Lower leg skin (tissue), 3 donors: ENCODE measurements around the gene HLA-DQB1.

Experiments
- CTCF ChIP-seq, 3 donors: fragments of 450-650 bp; IDR thresholded peaks; one replicate each; pipeline ENCODE4 v1.5.1; 2016; ENCODE audit warnings: antibody characterized with exemption in 3 of 3, mild to moderate bottlenecking in 3 of 3, moderate library complexity in 2 of 3
- POLR2A ChIP-seq, 2 donors: fragments of 450-650 bp; IDR thresholded peaks; one replicate each; pipeline ENCODE4 v1.6.1; 2016 to 2017; ENCODE audit warnings: antibody characterized with exemption in 2 of 2, mild to moderate bottlenecking in 1 of 2, moderate library complexity in 1 of 2

DNA sequence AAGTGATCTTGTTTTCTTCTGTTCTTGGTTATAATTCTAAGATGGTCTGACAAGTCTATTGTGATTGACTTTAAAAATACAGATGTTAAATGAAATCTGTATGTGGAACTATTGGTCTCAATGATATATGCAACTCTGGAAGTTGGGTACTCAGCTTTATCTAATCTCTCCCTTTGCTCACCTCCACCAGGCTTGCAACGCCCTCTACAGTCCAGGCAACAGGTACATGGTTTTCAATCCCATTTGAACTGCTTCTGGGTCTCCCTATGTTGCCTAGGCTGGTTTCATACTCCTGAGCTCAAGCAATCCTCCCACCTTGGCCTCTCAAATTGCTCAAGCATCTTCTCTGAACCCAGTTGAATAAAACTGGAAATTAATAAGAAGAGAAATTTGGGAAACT is 25.6 kb upstream of the HLA-DQB1 start:
- TF ChIP-seq CTCF (IDR thresholded peaks at IDR 0.05) (no peak), POLR2A (IDR thresholded peaks at IDR 0.05) (no peak)
